ENCODE measurements around the gene GASK1A. TPM values are rescaled to one million over a fixed set of nuclear protein-coding genes. Genes with fewer than 3 reads are reported as not detected.

Gene GASK1A
- total and polyA plus RNA-seq, 2 donors (not counting 3 experiments of a cell fraction or from before 2014, with no cell fraction given), result 0.04 TPM; not detected in 1

- no peaks in the 10 kb centered on the region for H3K9me3 ChIP-seq (replicated peaks; ENCODE audit: control insufficient read depth, insufficient read depth, low read length)
- POLR2A ChIA-PET, result no interaction called here
- FAIRE-seq (no peak), DNase-seq (ENCODE audit: low read depth, low spot score) (no peak)
- H3K27me3 ChIP-seq (ENCODE audit: control insufficient read depth in 2 of 2, insufficient read depth in 2 of 2, low read length in 2 of 2), result no peaks in the 10 kb centered on the region
- intact Hi-C loops (cut with micrococcal nuclease) (no loop called here), dilution Hi-C loops (cut with MboI; ENCODE audit: extremely low pct_ligation_motif_present, low sequenced_read_pairs) (no loop called here)
- H3K4me2 ChIP-seq (ENCODE audit: insufficient read depth, low read length), result no peak overlapping the region
- H3K9me1 ChIP-seq (replicated peaks; ENCODE audit: control insufficient read depth, extremely low read depth, insufficient read depth, low read length), result no peaks in the 10 kb centered on the region
- H3K79me2 ChIP-seq (ENCODE audit: control insufficient read depth, insufficient read depth, low read length), result no peaks in the 10 kb centered on the region
- H4K20me1 ChIP-seq (replicated peaks; ENCODE audit: control insufficient read depth, extremely low read depth, insufficient read depth, low read length), result no peaks in the 10 kb centered on the region
- no peak overlapping the region for H3K27ac ChIP-seq (ENCODE audit: insufficient read depth, low read depth, low read length)
- CTCF ChIA-PET, result no interaction called here
- no TSS peak for BruUV-seq (replicated peaks)
- no peak overlapping the region for H3K9ac ChIP-seq (replicated peaks; ENCODE audit: extremely low read depth, insufficient read depth, low read length)
- H3K4me1 ChIP-seq (ENCODE audit: control insufficient read depth, extremely low read depth, insufficient read depth, low read length), result no peaks in the 10 kb centered on the region
- H2AFZ ChIP-seq (ENCODE audit: low read depth, low read length), result no peak overlapping the region
- H3K4me3 ChIP-seq (replicated peaks in 1 of 3; ENCODE audit: insufficient read depth in 1 of 3, low read depth in 1 of 3, low read length in 3 of 3), result no peak overlapping the region
- TF ChIP-seq FOS (IDR thresholded peaks at IDR 0.05; ENCODE audit: borderline replicate concordance, insufficient read depth, low read length) (no peak), EZH2 (IDR thresholded peaks at IDR 0.05; ENCODE audit: borderline replicate concordance, low read depth, low read length, severe bottlenecking) (no peak), MAX (IDR thresholded peaks at IDR 0.05; ENCODE audit: insufficient read depth, insufficient read length) (no peak), CTCF (IDR thresholded peaks at IDR 0.05; ENCODE audit: extremely low read depth in 1 of 2, insufficient read depth in 1 of 2, low read depth in 1 of 2, low read length in 2 of 2) (no peak), POLR2A (IDR thresholded peaks at IDR 0.05; ENCODE audit: low read depth, low read length) (no peak), POLR2AphosphoS5 (IDR thresholded peaks at IDR 0.05; ENCODE audit: insufficient read depth, low read depth, low read length) (no peak)
- no peaks in the 10 kb centered on the region for H3K36me3 ChIP-seq (ENCODE audit: control insufficient read depth in 2 of 2, extremely low read depth in 1 of 2, insufficient read depth in 2 of 2, low read length in 2 of 2)
These were observed 42.1 kb downstream of the GASK1A start for GRCh38 chr3:43021186-43021585.

- Histone ChIP-seq H2AFZ (ENCODE audit: low read depth, low read length) (no peak overlapping the region), H3K27ac (ENCODE audit: insufficient read depth, low read depth, low read length) (no peak overlapping the region), H3K4me1 (ENCODE audit: control insufficient read depth, extremely low read depth, insufficient read depth, low read length) (no peaks in the 10 kb centered on the region), H3K9me1 (replicated peaks; ENCODE audit: control insufficient read depth, extremely low read depth, insufficient read depth, low read length) (no peaks in the 10 kb centered on the region), H3K4me3 (replicated peaks in 1 of 3; ENCODE audit: insufficient read depth in 1 of 3, low read depth in 1 of 3, low read length in 3 of 3) (no peak overlapping the region), H3K36me3 (ENCODE audit: control insufficient read depth in 2 of 2, extremely low read depth in 1 of 2, insufficient read depth in 2 of 2, low read length in 2 of 2) (no peaks in the 10 kb centered on the region), H3K9me3 (replicated peaks; ENCODE audit: control insufficient read depth, insufficient read depth, low read length) (no peaks in the 10 kb centered on the region), H3K27me3 (ENCODE audit: control insufficient read depth in 2 of 2, insufficient read depth in 2 of 2, low read length in 2 of 2) (peaks cover 0 to 4% of the 10 kb centered on the region in 2 experiments), H3K9ac (replicated peaks; ENCODE audit: extremely low read depth, insufficient read depth, low read length) (no peak overlapping the region), H3K79me2 (ENCODE audit: control insufficient read depth, insufficient read depth, low read length) (no peaks in the 10 kb centered on the region), H3K4me2 (ENCODE audit: insufficient read depth, low read length) (no peak overlapping the region), H4K20me1 (replicated peaks; ENCODE audit: control insufficient read depth, extremely low read depth, insufficient read depth, low read length) (no peaks in the 10 kb centered on the region)
- FAIRE-seq (no peak), DNase-seq (ENCODE audit: low read depth, low spot score) (no peak)
- BruUV-seq (replicated peaks), result no TSS peak
- intact Hi-C loops (cut with micrococcal nuclease), result no loop called here
- TF ChIP-seq FOS (IDR thresholded peaks at IDR 0.05; ENCODE audit: borderline replicate concordance, insufficient read depth, low read length) (no peak), JUN (IDR thresholded peaks at IDR 0.05; ENCODE audit: borderline replicate concordance, insufficient read depth, insufficient read length, low read depth) (no peak), CTCF (IDR thresholded peaks at IDR 0.05; ENCODE audit: extremely low read depth in 1 of 2, insufficient read depth in 1 of 2, low read depth in 1 of 2, low read length in 2 of 2) (no peak), POLR2A (IDR thresholded peaks at IDR 0.05; ENCODE audit: low read depth, low read length) (no peak), MYC (IDR thresholded peaks at IDR 0.05; ENCODE audit: low read depth, low read length) (no peak), EZH2 (IDR thresholded peaks at IDR 0.05; ENCODE audit: borderline replicate concordance, low read depth, low read length, severe bottlenecking) (no peak), GATA2 (IDR thresholded peaks at IDR 0.05; ENCODE audit: insufficient read depth, insufficient read length, low read depth, low read length) (no peak), MAX (IDR thresholded peaks at IDR 0.05; ENCODE audit: insufficient read depth, insufficient read length) (no peak), POLR2AphosphoS5 (IDR thresholded peaks at IDR 0.05; ENCODE audit: insufficient read depth, low read depth, low read length) (no peak)
- ChIA-PET POLR2A (no interaction called here), CTCF (interaction anchor here (1.8 kb wide), 1 partner anchor 13 kb away, joined by 5 read pairs; no protein-coding TSS in a partner anchor)
- dilution Hi-C loops (cut with MboI; ENCODE audit: extremely low pct_ligation_motif_present, low sequenced_read_pairs), result no loop called here
These were observed 43.0 kb downstream of the GASK1A start for GRCh38 chr3:43022121-43022520.

All from endothelial cell of umbilical vein (primary cell).